ENCODE results near the gene PLCG2. TPM values are rescaled to one million over a fixed set of nuclear protein-coding genes. Genes with fewer than 3 reads are reported as not detected.
"Not testable (repeated sequence)": the region's sequence is repeated elsewhere in the genome, so short reads cannot be mapped to it uniquely, and the experiment has no call there.

PLCG2 gene
- total and polyA plus RNA-seq, 9 donors: 3.3 to 16.4 (median 5.6) TPM

GRCh38 chr16:82006036-82006435 lies 226.9 kb downstream of the PLCG2 start:
- Histone ChIP-seq H3K4me3 (no peak overlapping the region), H3K27me3 (no peaks in the 10 kb centered on the region), H3K9me3 (peaks cover 0 to 3% of the 10 kb centered on the region in 2 donors), H3K27ac (no peak overlapping the region), H3K36me3 (no peaks in the 10 kb centered on the region), H3K4me1 (ENCODE audit: insufficient read depth) (no peaks in the 10 kb centered on the region)
- TF ChIP-seq, protein P1, sequence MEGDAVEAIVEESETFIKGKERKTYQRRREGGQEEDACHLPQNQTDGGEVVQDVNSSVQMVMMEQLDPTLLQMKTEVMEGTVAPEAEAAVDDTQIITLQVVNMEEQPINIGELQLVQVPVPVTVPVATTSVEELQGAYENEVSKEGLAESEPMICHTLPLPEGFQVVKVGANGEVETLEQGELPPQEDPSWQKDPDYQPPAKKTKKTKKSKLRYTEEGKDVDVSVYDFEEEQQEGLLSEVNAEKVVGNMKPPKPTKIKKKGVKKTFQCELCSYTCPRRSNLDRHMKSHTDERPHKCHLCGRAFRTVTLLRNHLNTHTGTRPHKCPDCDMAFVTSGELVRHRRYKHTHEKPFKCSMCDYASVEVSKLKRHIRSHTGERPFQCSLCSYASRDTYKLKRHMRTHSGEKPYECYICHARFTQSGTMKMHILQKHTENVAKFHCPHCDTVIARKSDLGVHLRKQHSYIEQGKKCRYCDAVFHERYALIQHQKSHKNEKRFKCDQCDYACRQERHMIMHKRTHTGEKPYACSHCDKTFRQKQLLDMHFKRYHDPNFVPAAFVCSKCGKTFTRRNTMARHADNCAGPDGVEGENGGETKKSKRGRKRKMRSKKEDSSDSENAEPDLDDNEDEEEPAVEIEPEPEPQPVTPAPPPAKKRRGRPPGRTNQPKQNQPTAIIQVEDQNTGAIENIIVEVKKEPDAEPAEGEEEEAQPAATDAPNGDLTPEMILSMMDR (IDR thresholded peaks at IDR 0.05): no peak
- TF ChIP-seq POLR2A (IDR thresholded peaks at IDR 0.05) (no peak), EP300 (IDR thresholded peaks at IDR 0.05) (no peak)
- 63 to 69% (median 63%) methylated on average over 5 of the region's 5 CpGs for WGBS, 3 donors
- DNase-seq: no peak
- intact Hi-C loops (cut with DNase I): no loop called here

DNA sequence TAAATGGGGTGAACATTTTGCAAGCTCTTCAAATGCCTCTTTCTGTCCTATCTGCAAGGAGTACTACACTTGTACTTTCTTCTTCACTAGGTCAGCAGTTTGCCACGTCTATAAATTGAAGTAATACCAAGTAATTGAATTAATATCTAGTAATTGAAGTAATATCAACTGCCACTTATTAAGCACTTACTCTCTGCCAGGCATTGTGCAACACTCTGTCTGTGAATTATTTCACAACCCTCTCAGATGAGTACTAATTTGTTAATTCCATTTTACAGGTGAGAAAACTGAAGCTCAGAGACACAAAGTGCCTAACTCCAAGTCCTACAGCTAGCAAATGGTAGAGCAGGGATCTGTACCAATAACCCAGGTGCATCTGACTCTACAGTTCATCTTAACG lies 228.1 kb downstream of the PLCG2 start:
- 76 to 82% (median 77%) methylated on average over 2 of the region's 2 CpGs for WGBS, 3 donors
- DNase-seq: no peak
- intact Hi-C loops (cut with DNase I): no loop called here
- no peak overlapping the region for H3K4me3 ChIP-seq
- no peaks in the 10 kb centered on the region for H3K27me3 ChIP-seq
- H3K4me1 ChIP-seq (ENCODE audit: insufficient read depth): no peaks in the 10 kb centered on the region
- TF ChIP-seq, protein P1 (IDR thresholded peaks at IDR 0.05): no peak
- TF ChIP-seq POLR2A (IDR thresholded peaks at IDR 0.05): no peak
- TF ChIP-seq EP300 (IDR thresholded peaks at IDR 0.05): no peak
- peaks cover 0 to 6% of the 10 kb centered on the region in 2 donors for H3K9me3 ChIP-seq
- H3K36me3 ChIP-seq: no peaks in the 10 kb centered on the region
- no peak overlapping the region for H3K27ac ChIP-seq

- Histone ChIP-seq H3K27me3 (no peaks in the 10 kb centered on the region), H3K4me3 (no peak overlapping the region), H3K4me1 (ENCODE audit: insufficient read depth) (no peaks in the 10 kb centered on the region), H3K9me3 (peaks cover 0 to 6% of the 10 kb centered on the region in 2 donors), H3K36me3 (no peaks in the 10 kb centered on the region), H3K27ac (no peak overlapping the region)
- no peak for DNase-seq
- 82 to 89% (median 86%) methylated on average over 9 of the region's 9 CpGs for WGBS, 3 donors
- TF ChIP-seq POLR2A (IDR thresholded peaks at IDR 0.05) (no peak), EP300 (IDR thresholded peaks at IDR 0.05) (no peak)
- TF ChIP-seq, protein P1 (IDR thresholded peaks at IDR 0.05): no peak
- intact Hi-C loops (cut with DNase I): no loop called here
Measured at GRCh38 chr16:82008957-82009592, 230.0 kb downstream of the PLCG2 start.

DNA sequence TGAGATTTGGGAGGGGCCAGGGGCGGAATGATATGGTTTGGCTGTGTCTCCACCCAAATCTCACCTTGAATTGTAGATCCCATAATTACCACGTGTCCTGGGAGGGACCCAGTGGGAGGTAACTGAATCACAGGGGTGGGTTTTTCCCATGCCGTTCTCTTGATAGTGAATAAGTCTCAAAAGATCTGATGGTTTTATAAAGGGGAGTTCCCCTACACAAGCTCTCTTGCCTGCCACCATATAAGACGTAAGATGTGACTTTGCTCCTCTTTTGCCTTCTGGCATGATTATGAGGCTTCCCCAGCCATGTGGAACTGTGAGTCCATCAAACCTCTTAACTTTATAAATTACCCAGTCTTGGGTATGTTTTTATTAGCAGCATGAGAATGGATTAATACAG lies 230.7 kb downstream of the PLCG2 start:
- H3K4me3 ChIP-seq; H3K4me1 ChIP-seq (ENCODE audit: insufficient read depth); H3K9me3 ChIP-seq; DNase-seq; H3K27ac ChIP-seq; H3K36me3 ChIP-seq; intact Hi-C loops (cut with DNase I); H3K27me3 ChIP-seq: not testable (repeated sequence)
- 80 to 85% (median 82%) methylated on average over 4 of the region's 4 CpGs for WGBS, 3 donors

GRCh38 chr16:82010649-82011048 lies 231.6 kb downstream of the PLCG2 start:
- no peaks in the 10 kb centered on the region for H3K4me1 ChIP-seq (ENCODE audit: insufficient read depth)
- no peaks in the 10 kb centered on the region for H3K36me3 ChIP-seq
- intact Hi-C loops (cut with DNase I): no loop called here
- no peaks in the 10 kb centered on the region for H3K27me3 ChIP-seq
- H3K4me3 ChIP-seq: peak overlapping the region; percentile 45
- no peak for TF ChIP-seq POLR2A (IDR thresholded peaks at IDR 0.05)
- TF ChIP-seq, protein P1 (IDR thresholded peaks at IDR 0.05): no peak
- no peak for DNase-seq
- H3K9me3 ChIP-seq: peaks cover 0 to 6% of the 10 kb centered on the region in 2 donors
- H3K27ac ChIP-seq: no peak overlapping the region
- WGBS, 3 donors: 74 to 91% (median 78%) methylated on average over 8 of the region's 8 CpGs

Data from ovary (tissue), 9 donors.